H54 (cell line): ENCODE results near the gene CTH.
A peak's percentile ranks its signal among the peaks of the same experiment; 100 is the strongest.

Source experiments
- DNase-seq: peaks from one replicate; pipeline ENCODE4 v3.0.0; 2011; ENCODE audit warnings: low spot score, mixed read lengths; ENCODE audit not compliant: insufficient read length
- FAIRE-seq: peaks from 3 replicates; lab custom pipeline; 2011; peaks lifted over from hg19 to GRCh38; lab: Jason Lieb, UNC
- POLR2A ChIP-seq: IDR thresholded peaks from 2 replicates; pipeline ENCODE4 v1.6.1; 2011; ENCODE audit warnings: low read depth, mild to moderate bottlenecking, low read length

The CTH gene

DNA sequence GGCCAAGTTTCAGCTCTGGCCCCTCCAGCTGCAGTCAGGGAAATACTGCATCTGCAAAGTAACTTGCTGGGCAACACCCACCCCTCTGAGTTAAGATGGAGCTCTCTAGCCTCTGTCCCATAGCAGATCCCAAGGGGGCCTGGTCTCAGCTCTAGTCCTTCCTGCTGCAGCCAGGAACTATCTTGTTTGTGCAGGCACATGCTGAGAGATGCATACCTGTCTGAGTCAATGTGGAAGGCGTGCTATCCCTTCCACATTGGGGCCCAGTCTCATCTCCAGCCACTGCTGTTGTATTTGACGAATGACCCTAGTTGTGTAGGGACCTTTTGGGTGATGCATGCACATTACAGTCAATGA is 76.4 kb downstream of the CTH start:
- TF ChIP-seq POLR2A = no peak
- FAIRE-seq = peak; percentile 20
- no peak for DNase-seq

DNA sequence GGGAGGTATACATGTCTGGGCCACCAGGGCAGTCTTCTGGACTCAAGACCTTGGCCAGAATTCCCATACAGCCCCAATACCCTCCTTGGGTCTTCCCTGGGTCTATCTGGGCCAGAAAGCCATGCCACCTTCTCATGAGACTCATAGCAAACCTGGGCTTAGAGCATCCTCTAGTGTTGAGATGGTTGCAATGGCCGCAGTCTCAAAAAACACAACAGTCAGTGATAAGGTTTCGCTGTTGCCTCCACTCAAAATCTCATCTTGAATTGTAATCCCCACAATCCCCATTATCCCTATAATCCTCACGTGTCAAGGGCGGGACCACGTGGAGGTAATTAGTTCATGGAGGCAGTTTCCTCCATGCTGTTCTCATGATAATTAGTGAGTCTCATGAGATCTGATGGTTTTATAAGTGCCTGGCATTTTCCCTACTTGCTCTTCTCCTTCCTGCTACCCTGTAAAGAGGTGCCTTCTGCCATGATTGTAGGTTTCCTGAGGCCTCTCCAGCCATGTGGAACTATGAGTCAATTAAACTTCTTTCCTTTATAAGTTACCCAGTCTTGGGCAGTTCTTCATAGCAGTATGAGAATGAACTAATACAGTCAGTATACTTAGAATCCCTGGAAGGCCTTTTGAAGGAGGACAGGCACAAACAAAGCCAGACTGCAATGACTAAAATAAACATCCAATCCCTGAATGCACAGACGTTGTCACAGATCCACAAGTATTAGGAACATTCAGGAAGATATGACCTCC is 77.0 kb downstream of the CTH start:
- peak; percentile 84 for FAIRE-seq
- TF ChIP-seq POLR2A = no peak

More for the DNA sequence above, 77.0 kb downstream of the CTH start:
- no peak for DNase-seq
